Ovary (tissue), 3 donors: Measurements from ENCODE around the gene TUB.

Experiments used
- CTCF ChIP-seq, 3 donors: fragments of 450-650 bp in 2 of 3; fragments of 200-600 bp in 1 of 3; IDR thresholded peaks; one replicate each; pipeline versions ENCODE4 v1.5.1 to v1.8.0; 2016 to 2022; ENCODE audit warnings: antibody characterized with exemption in 3 of 3, mild to moderate bottlenecking in 1 of 3
- POLR2A ChIP-seq: fragments of 450-650 bp; IDR thresholded peaks from one replicate; pipeline ENCODE4 v1.6.1; 2017; ENCODE audit warnings: antibody characterized with exemption, mild to moderate bottlenecking, moderate library complexity
- donor health status: DM: no; HTN: no; CAD: no.

- no peak for TF ChIP-seq CTCF (IDR thresholded peaks at IDR 0.05)
- TF ChIP-seq POLR2A = no peak
These were observed 26.6 kb downstream of the TUB start for GRCh38 chr11:8107642-8108041.
